ENCODE results near the gene PHF13. TPM values are rescaled to one million over a fixed set of nuclear protein-coding genes. Genes with fewer than 3 reads are reported as not detected.

The PHF13 gene
- 23.0 TPM for total RNA-seq

GRCh38 chr1:6613361-6614018 lies at the start of gene PHF13:
PHF13 (plus strand) TSS chr1:6613731; CDS start chr1:6614067, 336 bp downstream.

GRCh38 chr1:6579374-6580118 lies 34.0 kb upstream of the PHF13 start, which contains the start of gene ZBTB48:
ZBTB48 (plus strand) TSS chr1:6579994; CDS start chr1:6580610, 616 bp downstream.

GRCh38 chr1:6602669-6603237 lies 10.8 kb upstream of the PHF13 start, which contains the start of gene KLHL21:
KLHL21 (minus strand) TSS chr1:6602869; CDS start chr1:6602817, 52 bp downstream.

GRCh38 chr1:6624710-6625583 lies 11.4 kb downstream of the PHF13 start, which contains the start of gene THAP3:
THAP3 (plus strand) TSS chr1:6624868; CDS start chr1:6625219, 351 bp downstream.

Other genes with a start within 250 kb of the PHF13 start
- 13.5 TPM for gene ACOT7, start 220.0 kb upstream of the PHF13 start, total RNA-seq
- gene HES2, start 193.8 kb upstream of the PHF13 start, total RNA-seq: 0.35 TPM
- gene ESPN, start 189.0 kb upstream of the PHF13 start, total RNA-seq: 9.3 TPM
- gene TNFRSF25, start 147.6 kb upstream of the PHF13 start, total RNA-seq: 19.4 TPM
- 24.2 TPM for gene PLEKHG5, start 122.1 kb upstream of the PHF13 start, total RNA-seq
- gene NOL9, start 59.2 kb upstream of the PHF13 start, total RNA-seq: 27.9 TPM
- gene TAS1R1, start 58.4 kb upstream of the PHF13 start, total RNA-seq: 0.53 TPM
- 38.9 TPM for gene ZBTB48, start 33.7 kb upstream of the PHF13 start, total RNA-seq
- 37.8 TPM for gene KLHL21, start 10.9 kb upstream of the PHF13 start, total RNA-seq
- 37.8 TPM for gene THAP3, start 11.1 kb downstream of the PHF13 start, total RNA-seq
- gene DNAJC11, start 88.1 kb downstream of the PHF13 start, total RNA-seq: 47.0 TPM
- 50.2 TPM for gene CAMTA1, start 171.7 kb downstream of the PHF13 start, total RNA-seq